Spleen (tissue), 7 donors: ENCODE data around the gene RNF13.

Experiments
- POLR2A ChIP-seq, 3 donors: fragments of 450-650 bp; IDR thresholded peaks; one replicate each; pipeline ENCODE4 v1.5.1; 2017; ENCODE audit warnings: antibody characterized with exemption in 3 of 3, mild to moderate bottlenecking in 1 of 3
- TF ChIP-seq, protein P1 (sequence below), 11 experiments: fragments of 200-600 bp in 7 of 11; fragments of 450-650 bp in 4 of 11; sonication (generic) in 4 of 11; IDR thresholded peaks in 8 of 11; conservative IDR thresholded peaks in 3 of 11; 1 replicate in 7 of 11; 2 replicates in 4 of 11; pipeline versions ENCODE4 v1.4.0 to v1.8.0; 2016 to 2021; ENCODE audit warnings: antibody characterized with exemption in 11 of 11, inconsistent platforms in 4 of 11, mild to moderate bottlenecking in 1 of 11
- donor health status: DM: no; HTN: no; CAD: no; lungs with moderate emphysema.
- donor health status: DM: no; HTN: no; CAD: no.
- donor health status: DM: no; HTN: no; CAD: no.

- TF ChIP-seq POLR2A (IDR thresholded peaks at IDR 0.05): no peak
- TF ChIP-seq, protein P1, sequence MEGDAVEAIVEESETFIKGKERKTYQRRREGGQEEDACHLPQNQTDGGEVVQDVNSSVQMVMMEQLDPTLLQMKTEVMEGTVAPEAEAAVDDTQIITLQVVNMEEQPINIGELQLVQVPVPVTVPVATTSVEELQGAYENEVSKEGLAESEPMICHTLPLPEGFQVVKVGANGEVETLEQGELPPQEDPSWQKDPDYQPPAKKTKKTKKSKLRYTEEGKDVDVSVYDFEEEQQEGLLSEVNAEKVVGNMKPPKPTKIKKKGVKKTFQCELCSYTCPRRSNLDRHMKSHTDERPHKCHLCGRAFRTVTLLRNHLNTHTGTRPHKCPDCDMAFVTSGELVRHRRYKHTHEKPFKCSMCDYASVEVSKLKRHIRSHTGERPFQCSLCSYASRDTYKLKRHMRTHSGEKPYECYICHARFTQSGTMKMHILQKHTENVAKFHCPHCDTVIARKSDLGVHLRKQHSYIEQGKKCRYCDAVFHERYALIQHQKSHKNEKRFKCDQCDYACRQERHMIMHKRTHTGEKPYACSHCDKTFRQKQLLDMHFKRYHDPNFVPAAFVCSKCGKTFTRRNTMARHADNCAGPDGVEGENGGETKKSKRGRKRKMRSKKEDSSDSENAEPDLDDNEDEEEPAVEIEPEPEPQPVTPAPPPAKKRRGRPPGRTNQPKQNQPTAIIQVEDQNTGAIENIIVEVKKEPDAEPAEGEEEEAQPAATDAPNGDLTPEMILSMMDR (IDR thresholded peaks at IDR 0.05 in 8 of 11, conservative IDR thresholded peaks at IDR 0.05 in 3 of 11): no peak
These were observed 64.7 kb downstream of the RNF13 start for GRCh38 chr3:149877668-149878067.
